Trophoblast cell (in vitro differentiated cells and primary cell): ENCODE measurements around the gene AARS2.
"Not testable (repeated sequence)": the region's sequence is repeated elsewhere in the genome, so short reads cannot be mapped to it uniquely, and the experiment has no call there.

Experiments
- DNase-seq, 2 donors: peaks; one replicate each; pipeline ENCODE4 v3.0.0-alpha.2; 2016
- H2AFZ ChIP-seq: 2 replicates; pipeline ENCODE4 v1.6.1; 2013; ENCODE audit warnings: low read length, moderate library complexity, mild to moderate bottlenecking; ENCODE audit not compliant: insufficient read depth, poor library complexity
- H2AK5ac ChIP-seq: 2 replicates; pipeline ENCODE4 v1.6.1; 2013; ENCODE audit warnings: mild to moderate bottlenecking, low read length
- H2BK120ac ChIP-seq: 2 replicates; pipeline ENCODE4 v1.6.1; 2013; ENCODE audit warnings: low read length, mild to moderate bottlenecking, moderate library complexity; ENCODE audit not compliant: insufficient read depth, poor library complexity
- H2BK12ac ChIP-seq: 2 replicates; pipeline ENCODE4 v1.6.1; 2013; ENCODE audit warnings: mild to moderate bottlenecking, low read length, moderate library complexity
- H2BK5ac ChIP-seq: 2 replicates; pipeline ENCODE4 v1.6.1; 2013; ENCODE audit warnings: low read length, low read depth, moderate library complexity, mild to moderate bottlenecking; ENCODE audit not compliant: poor library complexity
- H3K14ac ChIP-seq: 2 replicates; pipeline ENCODE4 v1.6.1; 2013; ENCODE audit warnings: mild to moderate bottlenecking, low read length
- H3K18ac ChIP-seq: 2 replicates; pipeline ENCODE4 v1.6.1; 2013; ENCODE audit warnings: mild to moderate bottlenecking, low read length
- H3K23ac ChIP-seq: 2 replicates; pipeline ENCODE4 v1.6.1; 2013; ENCODE audit warnings: low read length
- H3K27ac ChIP-seq: 2 replicates; pipeline ENCODE4 v1.5.1; 2013; ENCODE audit warnings: low read depth, mild to moderate bottlenecking, inconsistent platforms, low read length, moderate library complexity
- H3K27me3 ChIP-seq: 2 replicates; pipeline ENCODE4 v1.6.1; 2013; ENCODE audit warnings: inconsistent platforms, mild to moderate bottlenecking, low read length, moderate library complexity; ENCODE audit not compliant: insufficient read depth
- H3K36me3 ChIP-seq, 2 experiments: 1 replicate in 1 of 2; 2 replicates in 1 of 2; pipeline ENCODE4 v1.6.1; 2013; ENCODE audit warnings: low read length in 2 of 2, mild to moderate bottlenecking in 2 of 2, moderate library complexity in 1 of 2; ENCODE audit not compliant: insufficient read depth in 2 of 2, control insufficient read depth in 1 of 2
- H3K4ac ChIP-seq: 2 replicates; pipeline ENCODE4 v1.6.1; 2013; ENCODE audit warnings: low read depth, mild to moderate bottlenecking, low read length, moderate library complexity
- H3K4me1 ChIP-seq, 2 experiments: 1 replicate in 1 of 2; 2 replicates in 1 of 2; pipeline ENCODE4 v1.6.1; 2013; ENCODE audit warnings: low read length in 2 of 2, mild to moderate bottlenecking in 2 of 2, moderate library complexity in 1 of 2; ENCODE audit not compliant: insufficient read depth in 2 of 2, control insufficient read depth in 1 of 2
- H3K4me2 ChIP-seq: 2 replicates; pipeline ENCODE4 v1.6.1; 2013; ENCODE audit warnings: inconsistent platforms, mild to moderate bottlenecking, low read length, moderate library complexity
- H3K4me3 ChIP-seq: 2 replicates; pipeline ENCODE4 v1.5.1; 2013; ENCODE audit warnings: mild to moderate bottlenecking, low read depth, low read length, inconsistent platforms
- H3K79me1 ChIP-seq: one replicate; pipeline ENCODE4 v1.6.1; 2013; ENCODE audit warnings: low read length
- H3K79me2 ChIP-seq: 2 replicates; pipeline ENCODE4 v1.6.1; 2013; ENCODE audit warnings: low read length, mild to moderate bottlenecking; ENCODE audit not compliant: control insufficient read depth, insufficient read depth, poor library complexity
- H3K9ac ChIP-seq: 2 replicates; pipeline ENCODE4 v1.6.1; 2013; ENCODE audit warnings: mild to moderate bottlenecking, low read length
- H3K9me3 ChIP-seq: 2 replicates; pipeline ENCODE4 v1.6.1; 2013; ENCODE audit warnings: low read depth, mild to moderate bottlenecking, control low read depth, inconsistent platforms, low read length; ENCODE audit not compliant: insufficient read depth
- H4K12ac ChIP-seq: 2 replicates; pipeline ENCODE4 v1.6.1; 2013; ENCODE audit warnings: low read depth, mild to moderate bottlenecking, low read length, moderate library complexity
- H4K8ac ChIP-seq: 2 replicates; pipeline ENCODE4 v1.6.1; 2013; ENCODE audit warnings: low read depth, mild to moderate bottlenecking, low read length, moderate library complexity
- H4K91ac ChIP-seq: one replicate; pipeline ENCODE4 v1.6.1; 2013; ENCODE audit warnings: low read depth, mild to moderate bottlenecking, low read length, moderate library complexity
- WGBS: extraction: QIAGEN DNeasy Blood & Tissue Kit; methylation state at CpG from one replicate; pipeline ENCODE4 v1.1.7; 2013; ENCODE audit warnings: missing lambda C conversion rate; ENCODE audit not compliant: insufficient read length, insufficient coverage; ENCODE audit errors: extremely low coverage; 5-methylcytosine and 5-hydroxymethylcytosine counted together

Gene AARS2

GRCh38 chr6:44329858-44330257, 16.7 kb upstream of the AARS2 start:
- Histone ChIP-seq H3K4ac (no peak overlapping the region), H3K14ac (no peak overlapping the region), H3K23ac (no peak overlapping the region), H3K79me2 (no peaks in the 10 kb centered on the region), H3K79me1 (no peaks in the 10 kb centered on the region), H3K36me3 (no peaks in the 10 kb centered on the region), H3K4me3 (no peak overlapping the region), H2AFZ (no peak overlapping the region), H2BK5ac (no peak overlapping the region), H2BK120ac (no peak overlapping the region), H4K91ac (no peak overlapping the region), H4K8ac (no peak overlapping the region), H3K9ac (no peak overlapping the region), H2BK12ac (no peak overlapping the region), H3K27ac (no peak overlapping the region), H3K4me2 (no peak overlapping the region), H3K9me3 (no peaks in the 10 kb centered on the region), H4K12ac (no peak overlapping the region), H3K27me3 (peaks cover 2% of the 10 kb centered on the region), H2AK5ac (no peak overlapping the region), H3K4me1 (no peaks in the 10 kb centered on the region), H3K18ac (no peak overlapping the region)
- WGBS, result no CpG with 5 or more reads among the region's 5 CpGs
- no peak for DNase-seq

- no CpG with 5 or more reads among the region's 9 CpGs for WGBS
- not testable (repeated sequence) for H3K36me3 ChIP-seq, H3K4me2 ChIP-seq, H3K23ac ChIP-seq, H2AFZ ChIP-seq, H2BK5ac ChIP-seq, H3K27ac ChIP-seq, H3K79me1 ChIP-seq, H3K4me3 ChIP-seq, H3K4me1 ChIP-seq, H3K79me2 ChIP-seq, H2BK12ac ChIP-seq, H4K12ac ChIP-seq, H4K8ac ChIP-seq, H3K9me3 ChIP-seq, H2BK120ac ChIP-seq, H3K4ac ChIP-seq, H3K14ac ChIP-seq, H3K9ac ChIP-seq, H3K27me3 ChIP-seq, H3K18ac ChIP-seq, H2AK5ac ChIP-seq, H4K91ac ChIP-seq
- DNase-seq, result peak in 1 of 2 donors; percentile 52
Measured at GRCh38 chr6:44328203-44328602, 15.1 kb upstream of the AARS2 start.

GRCh38 chr6:44327760-44328159, 14.6 kb upstream of the AARS2 start:
- Histone ChIP-seq H2BK12ac (no peak overlapping the region), H3K27me3 (no peaks in the 10 kb centered on the region), H2BK120ac (no peak overlapping the region), H2AK5ac (no peak overlapping the region), H4K91ac (no peak overlapping the region), H3K14ac (no peak overlapping the region), H3K9me3 (no peaks in the 10 kb centered on the region), H3K23ac (no peak overlapping the region), H4K8ac (no peak overlapping the region), H3K4me2 (no peak overlapping the region), H3K4ac (no peak overlapping the region), H2AFZ (no peak overlapping the region), H3K4me1 (no peaks in the 10 kb centered on the region), H3K79me1 (no peaks in the 10 kb centered on the region), H3K4me3 (no peak overlapping the region), H4K12ac (no peak overlapping the region), H3K18ac (no peak overlapping the region), H3K36me3 (no peaks in the 10 kb centered on the region), H3K27ac (no peak overlapping the region), H3K9ac (no peak overlapping the region), H2BK5ac (no peak overlapping the region), H3K79me2 (no peaks in the 10 kb centered on the region)
- no peak for DNase-seq
- no CpG with 5 or more reads among the region's 2 CpGs for WGBS

- Histone ChIP-seq H4K8ac (no peak overlapping the region), H3K79me1 (no peaks in the 10 kb centered on the region), H3K23ac (no peak overlapping the region), H3K36me3 (no peaks in the 10 kb centered on the region), H3K4ac (no peak overlapping the region), H2BK5ac (no peak overlapping the region), H3K4me3 (no peak overlapping the region), H3K18ac (no peak overlapping the region), H3K79me2 (no peaks in the 10 kb centered on the region), H4K91ac (no peak overlapping the region), H2BK120ac (no peak overlapping the region), H3K4me1 (no peaks in the 10 kb centered on the region), H3K4me2 (no peak overlapping the region), H3K9me3 (no peaks in the 10 kb centered on the region), H3K9ac (no peak overlapping the region), H3K27ac (no peak overlapping the region), H2BK12ac (no peak overlapping the region), H3K14ac (no peak overlapping the region), H2AK5ac (no peak overlapping the region), H2AFZ (no peak overlapping the region), H4K12ac (no peak overlapping the region), H3K27me3 (no peaks in the 10 kb centered on the region)
- no peak for DNase-seq
Measured at GRCh38 chr6:44327096-44327495, 13.9 kb upstream of the AARS2 start.

GRCh38 chr6:44321210-44321609, 8.1 kb upstream of the AARS2 start:
- H3K4me1 ChIP-seq, result no peaks in the 10 kb centered on the region
- H3K23ac ChIP-seq, result no peak overlapping the region
- no peaks in the 10 kb centered on the region for H3K36me3 ChIP-seq

More at GRCh38 chr6:44321210-44321609, 8.1 kb upstream of the AARS2 start:
- Histone ChIP-seq H3K14ac (no peak overlapping the region), H2AFZ (no peak overlapping the region), H4K8ac (no peak overlapping the region), H2BK120ac (no peak overlapping the region), H3K27me3 (no peaks in the 10 kb centered on the region), H3K4me2 (no peak overlapping the region), H3K79me2 (no peaks in the 10 kb centered on the region), H3K27ac (no peak overlapping the region), H3K18ac (no peak overlapping the region), H4K91ac (no peak overlapping the region), H3K4ac (no peak overlapping the region), H3K4me3 (no peak overlapping the region), H2AK5ac (no peak overlapping the region), H4K12ac (no peak overlapping the region), H2BK5ac (no peak overlapping the region), H3K9ac (no peak overlapping the region), H3K9me3 (no peaks in the 10 kb centered on the region), H3K79me1 (no peaks in the 10 kb centered on the region), H2BK12ac (no peak overlapping the region)
- DNase-seq, result no peak
- no CpG with 5 or more reads among the region's 3 CpGs for WGBS
